Astrocyte of the cerebellum (primary cell): ENCODE results near the gene AATK.

Experiments used
- DNase-seq: peaks from one replicate; pipeline ENCODE4 v3.0.0-alpha.2; 2011; ENCODE audit warnings: low read depth
- H3K4me3 ChIP-seq: 2 replicates; pipeline ENCODE4 v1.5.1; 2011; ENCODE audit warnings: mild to moderate bottlenecking, low read depth, low read length, moderate library complexity
- CTCF ChIP-seq: IDR thresholded peaks from 2 replicates; pipeline ENCODE4 v1.5.1; 2012; ENCODE audit warnings: low read length, low read depth, moderate library complexity, mild to moderate bottlenecking; ENCODE audit errors: missing control alignments
- in situ Hi-C: cut with HindIII; loops from 2 replicates; pipeline ENCODE4 v1.10.0; 2017; ENCODE audit warnings: low sequenced_read_pairs

The AATK gene

GRCh38 chr17:81138083-81138482 is 27.9 kb downstream of the AATK start:
- no peak for TF ChIP-seq CTCF
- in situ Hi-C loops = no loop called here
- no peak for DNase-seq
- no peak overlapping the region for H3K4me3 ChIP-seq

- no peak for TF ChIP-seq CTCF
- DNase-seq = no peak
- in situ Hi-C loops = no loop called here
- H3K4me3 ChIP-seq = no peak overlapping the region
Measured at GRCh38 chr17:81137248-81137647, 28.8 kb downstream of the AATK start.

GRCh38 chr17:81136366-81136765 is 29.7 kb downstream of the AATK start:
- no peak for TF ChIP-seq CTCF
- in situ Hi-C loops = no loop called here
- no peak overlapping the region for H3K4me3 ChIP-seq
- no peak for DNase-seq

GRCh38 chr17:81135505-81136278 is 30.3 kb downstream of the AATK start:
- TF ChIP-seq CTCF = no peak
- in situ Hi-C loops = no loop called here
- H3K4me3 ChIP-seq = no peak overlapping the region
- no peak for DNase-seq

- no peak overlapping the region for H3K4me3 ChIP-seq
- in situ Hi-C loops = no loop called here
- no peak for TF ChIP-seq CTCF
- DNase-seq = no peak
Measured at GRCh38 chr17:81134064-81134781, 31.8 kb downstream of the AATK start.

- in situ Hi-C loops = no loop called here
- TF ChIP-seq CTCF = no peak
- no peak overlapping the region for H3K4me3 ChIP-seq
- DNase-seq = no peak
Measured at GRCh38 chr17:81132770-81133723, 33.0 kb downstream of the AATK start.
